AG09319 (cell line): Measurements from ENCODE around the gene GOLGA6L10.
"Not testable (repeated sequence)": the region's sequence is repeated elsewhere in the genome, so short reads cannot be mapped to it uniquely, and the experiment has no call there.

Experiments
- DNase-seq: peaks from one replicate; pipeline ENCODE4 v3.0.0-alpha.2; 2010; ENCODE audit warnings: low read depth; ENCODE audit errors: extremely low read depth
- CTCF ChIP-seq: IDR thresholded peaks from 2 replicates; pipeline ENCODE4 v1.5.1; 2011; ENCODE audit warnings: low read depth, mild to moderate bottlenecking, inconsistent platforms, low read length, moderate library complexity

The GOLGA6L10 gene

DNA sequence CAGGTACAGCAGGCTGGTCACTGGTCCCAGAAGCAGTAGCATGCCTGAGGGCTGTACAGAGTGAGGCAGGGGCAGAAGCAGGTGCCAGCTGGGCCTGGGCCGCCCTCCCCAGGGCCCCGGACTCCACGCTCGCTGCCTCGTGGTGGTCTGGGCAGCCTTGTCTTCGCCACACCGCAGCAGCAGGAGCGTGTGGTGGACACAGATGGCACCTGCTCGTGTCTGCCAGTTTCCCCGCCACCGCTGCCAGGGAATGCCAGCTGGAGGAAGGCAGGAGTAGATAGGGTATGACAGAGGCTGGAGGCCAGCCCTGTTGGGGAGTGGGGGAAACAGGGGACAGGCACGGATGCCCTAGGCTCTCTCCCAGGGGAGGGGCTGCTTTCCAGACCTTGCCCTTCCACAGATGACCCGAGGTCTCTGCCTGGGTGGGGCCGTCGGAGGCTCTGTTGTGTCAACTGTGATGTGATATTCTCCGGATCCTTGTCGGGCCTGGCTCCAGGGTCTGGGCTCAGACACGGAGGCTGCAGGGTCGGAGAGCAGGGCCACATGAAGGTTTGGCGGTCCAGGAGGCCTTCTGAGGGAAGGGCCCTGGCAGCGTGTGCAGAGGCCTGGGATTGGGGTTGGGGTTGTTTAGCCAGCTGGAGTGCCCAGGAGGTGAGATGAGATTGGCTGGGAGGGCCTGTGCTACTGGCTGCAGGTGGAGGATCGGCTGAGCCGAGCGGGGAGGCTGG is 33.6 kb downstream of the GOLGA6L10 start:
- DNase-seq: no peak

DNA sequence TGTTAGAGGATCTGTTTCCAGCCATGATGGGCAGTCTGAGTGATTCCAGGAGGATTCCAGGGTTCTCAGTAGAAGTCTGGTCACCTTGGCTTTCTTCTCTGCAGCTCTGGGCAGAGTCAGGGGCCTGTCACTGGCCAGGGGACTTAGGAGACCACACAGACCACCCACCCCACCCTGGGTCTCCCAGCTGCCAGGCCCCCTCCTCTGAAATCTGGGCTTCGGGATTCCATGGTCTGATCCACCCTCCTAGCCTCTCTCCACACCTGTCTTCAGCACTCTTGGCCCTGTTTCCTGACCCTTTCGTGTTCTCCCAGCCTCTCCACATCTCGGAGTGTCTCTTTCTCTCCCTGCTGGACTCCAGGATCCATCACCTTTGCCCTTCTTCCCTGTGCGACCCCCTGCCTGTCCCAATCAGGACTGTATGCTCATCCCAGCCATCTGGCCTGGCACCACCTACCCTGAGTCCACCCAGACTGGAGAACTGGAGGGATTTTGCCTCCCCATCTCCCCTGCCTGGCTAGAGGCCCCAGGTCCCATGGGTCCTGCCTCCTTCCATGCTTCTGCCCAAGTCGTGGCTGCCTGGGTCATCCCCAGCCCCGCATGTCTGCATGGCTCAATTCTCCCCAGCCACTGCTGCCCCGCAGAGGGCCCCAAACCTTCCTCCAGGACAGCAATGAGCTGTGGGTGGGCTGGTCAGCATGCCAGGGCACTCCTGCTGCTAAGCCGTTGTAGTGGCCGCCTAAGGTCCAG is 34.3 kb downstream of the GOLGA6L10 start:
- no peak for TF ChIP-seq CTCF

More for the DNA sequence above, 33.6 kb downstream of the GOLGA6L10 start:
- no peak for TF ChIP-seq CTCF

GRCh38 chr15:82313951-82314768 is 35.1 kb downstream of the GOLGA6L10 start:
- DNase-seq: not testable (repeated sequence)

More for the DNA sequence above, 34.3 kb downstream of the GOLGA6L10 start:
- DNase-seq: no peak

GRCh38 chr15:82313446-82313845 is 35.8 kb downstream of the GOLGA6L10 start:
- TF ChIP-seq CTCF: no peak
- no peak for DNase-seq

GRCh38 chr15:82312586-82313349 is 36.5 kb downstream of the GOLGA6L10 start:
- TF ChIP-seq CTCF: no peak
- DNase-seq: no peak

- not testable (repeated sequence) for DNase-seq
Measured at GRCh38 chr15:82311321-82311720, 38.0 kb downstream of the GOLGA6L10 start.

DNA sequence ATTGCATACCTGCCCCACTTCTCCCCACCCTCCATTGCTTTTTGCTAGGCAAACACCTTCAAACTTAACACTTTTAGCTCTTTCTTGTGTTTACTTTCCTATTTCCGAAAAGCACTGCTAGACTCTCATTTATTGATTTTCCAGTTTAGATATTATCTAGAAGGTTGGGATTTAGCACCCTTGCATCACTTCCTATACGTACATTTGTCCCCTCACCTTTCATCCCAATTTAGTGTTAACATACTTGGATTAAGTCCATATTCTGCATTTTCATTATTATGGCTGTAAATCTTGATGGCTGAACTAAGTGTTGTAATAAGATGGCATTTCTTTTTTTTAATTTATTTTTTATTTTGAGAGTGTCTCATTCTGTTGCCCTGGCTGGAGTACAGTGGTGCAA is 39.5 kb downstream of the GOLGA6L10 start:
- TF ChIP-seq CTCF: no peak
- DNase-seq: no peak
